ENCODE measurements around the gene MCF2L2.

MCF2L2 gene

DNA sequence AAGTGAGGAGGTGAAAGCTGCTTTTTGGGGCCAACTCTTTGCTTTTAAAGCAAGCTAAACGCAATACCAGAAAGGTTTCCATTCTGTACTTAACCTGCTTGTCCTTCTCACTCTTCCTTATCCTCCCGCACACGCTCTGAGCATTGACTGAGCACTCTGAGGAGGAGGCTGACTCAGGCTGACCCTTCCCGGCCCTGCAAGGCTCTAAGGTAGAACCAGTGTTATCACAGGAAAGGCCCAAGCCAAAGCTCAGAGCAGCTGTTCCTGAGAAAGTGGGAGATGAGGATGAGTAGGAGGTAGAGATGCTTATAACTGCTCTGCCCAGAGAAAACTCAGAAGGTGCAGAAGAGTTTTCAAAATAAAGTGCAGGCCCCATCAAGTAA lies 173.1 kb downstream of the MCF2L2 start:
- peak overlapping the region; percentile 81 for H3K4me3 ChIP-seq (ENCODE audit: low read length)
- no peak for DNase-seq (ENCODE audit: low read depth)
- TF ChIP-seq, protein P1, sequence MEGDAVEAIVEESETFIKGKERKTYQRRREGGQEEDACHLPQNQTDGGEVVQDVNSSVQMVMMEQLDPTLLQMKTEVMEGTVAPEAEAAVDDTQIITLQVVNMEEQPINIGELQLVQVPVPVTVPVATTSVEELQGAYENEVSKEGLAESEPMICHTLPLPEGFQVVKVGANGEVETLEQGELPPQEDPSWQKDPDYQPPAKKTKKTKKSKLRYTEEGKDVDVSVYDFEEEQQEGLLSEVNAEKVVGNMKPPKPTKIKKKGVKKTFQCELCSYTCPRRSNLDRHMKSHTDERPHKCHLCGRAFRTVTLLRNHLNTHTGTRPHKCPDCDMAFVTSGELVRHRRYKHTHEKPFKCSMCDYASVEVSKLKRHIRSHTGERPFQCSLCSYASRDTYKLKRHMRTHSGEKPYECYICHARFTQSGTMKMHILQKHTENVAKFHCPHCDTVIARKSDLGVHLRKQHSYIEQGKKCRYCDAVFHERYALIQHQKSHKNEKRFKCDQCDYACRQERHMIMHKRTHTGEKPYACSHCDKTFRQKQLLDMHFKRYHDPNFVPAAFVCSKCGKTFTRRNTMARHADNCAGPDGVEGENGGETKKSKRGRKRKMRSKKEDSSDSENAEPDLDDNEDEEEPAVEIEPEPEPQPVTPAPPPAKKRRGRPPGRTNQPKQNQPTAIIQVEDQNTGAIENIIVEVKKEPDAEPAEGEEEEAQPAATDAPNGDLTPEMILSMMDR (conservative IDR thresholded peaks at IDR 0.05; ENCODE audit: low read depth, low read length): no peak

- TF ChIP-seq, protein P1 (conservative IDR thresholded peaks at IDR 0.05; ENCODE audit: low read depth, low read length): no peak
- no peak for DNase-seq (ENCODE audit: low read depth)
- peak overlapping the region; percentile 81 for H3K4me3 ChIP-seq (ENCODE audit: low read length)
Measured at GRCh38 chr3:183254487-183255347, 173.7 kb downstream of the MCF2L2 start.

DNA sequence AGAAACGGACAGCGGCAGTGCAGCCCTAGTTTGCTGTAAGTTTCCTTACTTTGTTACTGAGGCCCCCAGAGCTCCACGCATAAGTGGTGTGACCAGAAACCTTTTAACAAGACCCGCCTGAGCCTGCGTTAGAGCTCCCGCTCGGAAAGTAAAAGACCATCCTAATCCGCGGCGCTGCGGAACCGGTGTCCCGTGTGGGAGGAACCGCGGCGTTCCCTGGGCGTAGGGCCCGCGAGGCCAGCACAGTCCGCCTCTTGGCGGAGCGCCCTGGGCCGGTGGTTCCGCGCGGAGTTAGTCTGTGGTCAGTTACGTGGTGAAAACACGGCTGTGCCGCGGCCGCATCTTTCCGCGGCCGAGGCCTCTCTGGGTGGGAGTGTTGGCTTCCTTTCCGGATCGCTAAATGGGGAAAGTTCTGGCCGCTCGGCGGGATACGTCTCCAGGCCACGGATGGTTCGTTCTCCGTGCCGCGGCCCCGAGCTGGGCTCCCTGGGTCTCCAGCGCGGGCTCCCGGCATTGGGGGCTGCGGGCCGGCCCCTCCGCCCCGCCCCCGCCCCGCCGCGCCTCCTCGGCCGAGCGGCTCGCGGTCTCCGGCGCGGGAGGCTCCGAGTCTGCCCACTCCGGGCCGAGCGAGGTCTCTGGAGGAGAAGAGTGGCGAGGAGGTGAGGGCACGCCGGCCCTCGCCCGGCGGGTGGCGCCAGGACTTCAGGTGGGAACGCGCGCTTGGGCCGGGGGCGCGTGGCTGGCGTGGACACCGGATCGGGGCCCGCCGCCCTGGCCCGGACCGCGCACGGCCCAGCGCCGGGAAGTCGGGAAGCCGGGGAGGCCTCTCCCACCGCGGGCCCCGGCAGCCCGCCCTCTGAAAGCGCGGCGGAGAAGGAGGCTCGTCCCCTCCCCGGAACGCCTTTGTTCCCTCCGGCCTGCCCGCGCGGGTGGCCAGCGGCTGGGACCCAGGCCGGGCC lies 174.6 kb downstream of the MCF2L2 start:
- TF ChIP-seq, protein P1 (conservative IDR thresholded peaks at IDR 0.05; ENCODE audit: low read depth, low read length): peak; percentile 4
- H3K4me3 ChIP-seq (ENCODE audit: low read length): peak overlapping the region; percentile 81
- DNase-seq (ENCODE audit: low read depth): no peak

DNA sequence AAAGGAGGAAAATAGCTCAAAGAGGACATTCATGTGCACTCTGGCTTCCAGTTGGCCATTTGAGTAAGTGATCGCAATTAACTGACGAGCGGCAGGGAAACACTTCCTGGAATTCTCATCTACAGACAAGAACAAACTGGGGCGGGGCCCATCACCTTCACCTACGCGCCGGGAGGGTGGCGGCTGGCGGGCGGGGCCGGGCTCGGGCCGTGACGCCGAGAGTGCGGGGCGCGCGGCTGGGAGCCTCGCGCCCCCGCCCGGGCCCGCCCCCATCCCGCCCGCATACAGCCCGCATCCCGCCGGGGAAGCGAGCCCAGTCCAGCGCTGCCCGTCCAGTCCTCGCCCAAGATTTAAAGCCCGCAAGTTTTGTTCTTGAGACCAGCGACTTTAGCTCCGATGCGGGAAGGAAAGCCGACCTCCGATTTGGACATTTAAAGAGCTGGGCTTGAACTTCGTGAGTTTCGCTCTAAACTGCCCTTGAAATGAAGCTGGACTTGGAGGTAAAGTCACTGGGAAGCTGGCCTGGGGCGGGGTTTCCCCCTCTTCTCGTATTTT lies 175.4 kb downstream of the MCF2L2 start, which contains the start of gene B3GNT5:
Gene B3GNT5 (plus strand): TSS at position 281 of the 555 bp plus-strand sequence. CDS start 16,546 bp downstream, outside the sequence.
- DNase-seq (ENCODE audit: low read depth): no peak
- TF ChIP-seq, protein P1 (conservative IDR thresholded peaks at IDR 0.05; ENCODE audit: low read depth, low read length): no peak
- peak within 1 kb of the TSS; percentile 81 for H3K4me3 ChIP-seq (ENCODE audit: low read length)

GRCh38 chr3:183252118-183252782 lies 176.2 kb downstream of the MCF2L2 start:
- no peak for DNase-seq (ENCODE audit: low read depth)
- TF ChIP-seq, protein P1 (conservative IDR thresholded peaks at IDR 0.05; ENCODE audit: low read depth, low read length): no peak
- H3K4me3 ChIP-seq (ENCODE audit: low read length): no peak overlapping the region

GRCh38 chr3:183249006-183249718 lies 179.3 kb downstream of the MCF2L2 start:
- no peak overlapping the region for H3K4me3 ChIP-seq (ENCODE audit: low read length)
- TF ChIP-seq, protein P1 (conservative IDR thresholded peaks at IDR 0.05; ENCODE audit: low read depth, low read length): no peak
- no peak for DNase-seq (ENCODE audit: low read depth)
